ENCODE measurements around the gene RABL3.

The RABL3 gene

DNA sequence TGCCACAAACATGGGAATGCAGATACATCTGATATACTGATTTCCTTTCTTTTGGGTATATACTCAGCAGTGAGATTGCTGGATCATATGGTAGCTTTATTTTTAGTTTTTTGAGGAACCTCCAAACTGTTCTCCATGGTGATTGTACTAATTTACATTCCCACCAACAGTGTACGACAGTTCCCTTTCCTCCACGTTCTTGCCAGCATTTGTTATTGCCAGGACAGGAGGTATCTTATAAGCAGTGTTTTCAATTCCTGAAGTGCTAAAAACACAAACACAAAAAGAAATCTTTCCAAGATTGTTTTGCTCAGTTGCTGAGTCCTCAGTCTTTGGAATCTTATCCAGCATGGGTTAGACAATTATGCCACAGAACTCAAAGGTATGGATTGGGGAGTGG is 13.7 kb upstream of the RABL3 start:
- Histone ChIP-seq H3K27me3 (ENCODE audit: insufficient read depth, low read depth, severe bottlenecking) (no peaks in the 10 kb centered on the region), H3K9me3 (ENCODE audit: severe bottlenecking) (peaks cover 3% of the 10 kb centered on the region), H3K36me3 (peaks cover 18% of the 10 kb centered on the region), H3K27ac (no peak overlapping the region), H3K4me3 (ENCODE audit: low read depth, low read length) (no peak overlapping the region)
- no peak for DNase-seq
- TF ChIP-seq, protein P1, sequence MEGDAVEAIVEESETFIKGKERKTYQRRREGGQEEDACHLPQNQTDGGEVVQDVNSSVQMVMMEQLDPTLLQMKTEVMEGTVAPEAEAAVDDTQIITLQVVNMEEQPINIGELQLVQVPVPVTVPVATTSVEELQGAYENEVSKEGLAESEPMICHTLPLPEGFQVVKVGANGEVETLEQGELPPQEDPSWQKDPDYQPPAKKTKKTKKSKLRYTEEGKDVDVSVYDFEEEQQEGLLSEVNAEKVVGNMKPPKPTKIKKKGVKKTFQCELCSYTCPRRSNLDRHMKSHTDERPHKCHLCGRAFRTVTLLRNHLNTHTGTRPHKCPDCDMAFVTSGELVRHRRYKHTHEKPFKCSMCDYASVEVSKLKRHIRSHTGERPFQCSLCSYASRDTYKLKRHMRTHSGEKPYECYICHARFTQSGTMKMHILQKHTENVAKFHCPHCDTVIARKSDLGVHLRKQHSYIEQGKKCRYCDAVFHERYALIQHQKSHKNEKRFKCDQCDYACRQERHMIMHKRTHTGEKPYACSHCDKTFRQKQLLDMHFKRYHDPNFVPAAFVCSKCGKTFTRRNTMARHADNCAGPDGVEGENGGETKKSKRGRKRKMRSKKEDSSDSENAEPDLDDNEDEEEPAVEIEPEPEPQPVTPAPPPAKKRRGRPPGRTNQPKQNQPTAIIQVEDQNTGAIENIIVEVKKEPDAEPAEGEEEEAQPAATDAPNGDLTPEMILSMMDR (IDR thresholded peaks at IDR 0.05; ENCODE audit: low read depth, low read length), result no peak

- Histone ChIP-seq H3K27ac (no peak overlapping the region), H3K36me3 (peaks cover 24% of the 10 kb centered on the region), H3K4me3 (ENCODE audit: low read depth, low read length) (no peak overlapping the region), H3K9me3 (ENCODE audit: severe bottlenecking) (peaks cover 3% of the 10 kb centered on the region), H3K27me3 (ENCODE audit: insufficient read depth, low read depth, severe bottlenecking) (no peaks in the 10 kb centered on the region)
- TF ChIP-seq, protein P1 (IDR thresholded peaks at IDR 0.05; ENCODE audit: low read depth, low read length), result no peak
- DNase-seq, result no peak
These were observed 11.5 kb upstream of the RABL3 start for GRCh38 chr3:120753810-120754209.

DNA sequence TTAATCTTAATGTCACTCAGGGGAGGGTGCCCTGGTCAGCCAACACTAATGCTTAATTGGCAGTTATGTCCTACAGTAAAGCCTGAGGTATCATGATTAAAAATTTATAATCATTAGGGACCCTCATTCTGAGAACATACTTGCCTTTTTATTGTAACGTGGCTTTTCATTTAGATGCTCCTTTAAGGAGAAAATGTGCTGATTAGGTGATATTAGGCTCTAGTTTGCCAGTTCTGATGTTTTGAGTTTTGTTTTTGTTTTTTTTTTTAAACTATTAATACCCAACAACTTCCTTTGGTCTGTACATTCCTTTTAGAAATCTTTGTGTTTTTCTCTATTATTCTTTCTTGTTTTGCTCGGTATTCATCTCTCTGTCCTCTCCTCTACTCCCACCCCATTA is 10.5 kb upstream of the RABL3 start:
- Histone ChIP-seq H3K27me3 (ENCODE audit: insufficient read depth, low read depth, severe bottlenecking) (no peaks in the 10 kb centered on the region), H3K27ac (no peak overlapping the region), H3K36me3 (peaks cover 24% of the 10 kb centered on the region), H3K9me3 (ENCODE audit: severe bottlenecking) (no peaks in the 10 kb centered on the region), H3K4me3 (ENCODE audit: low read depth, low read length) (no peak overlapping the region)
- TF ChIP-seq, protein P1 (IDR thresholded peaks at IDR 0.05; ENCODE audit: low read depth, low read length), result no peak
- no peak for DNase-seq

DNA sequence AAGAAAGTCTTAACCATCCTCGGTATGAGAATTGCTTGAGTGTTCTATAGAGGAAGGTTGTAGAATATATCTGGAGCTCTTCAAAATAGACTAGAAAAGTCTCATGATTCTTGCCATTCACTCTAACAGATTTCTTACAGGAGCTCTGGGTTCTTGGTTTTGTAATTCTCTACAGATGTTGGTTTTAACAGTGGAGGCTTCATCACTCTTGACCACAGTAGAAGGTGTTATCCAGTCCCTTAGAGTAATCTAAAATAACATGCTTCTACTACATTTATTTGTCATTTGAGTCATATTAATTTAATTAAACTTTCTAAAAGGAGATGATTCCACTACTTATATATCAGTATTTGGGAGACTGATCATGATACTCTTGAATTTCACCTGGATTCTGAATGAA is 9.9 kb upstream of the RABL3 start:
- H3K4me3 ChIP-seq (ENCODE audit: low read depth, low read length), result no peak overlapping the region
- no peaks in the 10 kb centered on the region for H3K27me3 ChIP-seq (ENCODE audit: insufficient read depth, low read depth, severe bottlenecking)
- peaks cover 24% of the 10 kb centered on the region for H3K36me3 ChIP-seq
- H3K9me3 ChIP-seq (ENCODE audit: severe bottlenecking), result peaks cover 4% of the 10 kb centered on the region
- DNase-seq, result no peak
- TF ChIP-seq, protein P1 (IDR thresholded peaks at IDR 0.05; ENCODE audit: low read depth, low read length), result no peak
- no peak overlapping the region for H3K27ac ChIP-seq

DNA sequence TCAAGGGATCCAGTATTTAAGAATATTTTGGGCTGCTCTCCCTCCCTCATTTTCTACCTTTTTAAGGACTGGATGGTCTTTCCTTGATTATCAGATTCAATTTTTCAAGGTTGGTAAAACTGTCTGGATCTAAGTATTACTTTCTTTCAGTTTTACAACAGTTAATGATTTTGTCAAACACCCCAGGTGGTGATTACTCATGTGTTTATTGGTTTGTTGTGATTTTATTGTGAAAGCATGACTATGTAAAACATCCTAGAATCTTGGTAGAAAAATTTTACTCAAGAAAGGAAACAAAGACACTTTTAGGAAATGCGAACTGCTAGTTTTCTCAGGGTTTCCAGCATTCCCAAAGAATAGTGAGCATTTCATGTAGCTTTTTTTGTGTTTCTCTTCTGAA is 7.5 kb upstream of the RABL3 start:
- Histone ChIP-seq H3K4me3 (ENCODE audit: low read depth, low read length) (no peak overlapping the region), H3K27ac (no peak overlapping the region), H3K36me3 (peaks cover 19% of the 10 kb centered on the region), H3K27me3 (ENCODE audit: insufficient read depth, low read depth, severe bottlenecking) (no peaks in the 10 kb centered on the region), H3K9me3 (ENCODE audit: severe bottlenecking) (peaks cover 4% of the 10 kb centered on the region)
- TF ChIP-seq, protein P1 (IDR thresholded peaks at IDR 0.05; ENCODE audit: low read depth, low read length), result no peak
- DNase-seq, result no peak

- Histone ChIP-seq H3K36me3 (peaks cover 3% of the 10 kb centered on the region), H3K9me3 (ENCODE audit: severe bottlenecking) (peaks cover 6% of the 10 kb centered on the region), H3K4me3 (ENCODE audit: low read depth, low read length) (no peak overlapping the region), H3K27me3 (ENCODE audit: insufficient read depth, low read depth, severe bottlenecking) (no peaks in the 10 kb centered on the region), H3K27ac (no peak overlapping the region)
- TF ChIP-seq, protein P1 (IDR thresholded peaks at IDR 0.05; ENCODE audit: low read depth, low read length), result no peak
- no peak for DNase-seq
These were observed 3.1 kb upstream of the RABL3 start for GRCh38 chr3:120745466-120745865.

Measured in WERI-Rb-1 (cell line).